GM12878 (cell line): Measurements from ENCODE around the gene GPC6.

Experiments
- EZH2 ChIP-seq: IDR thresholded peaks from 2 replicates; pipeline ENCODE4 v1.6.1; 2012; ENCODE audit warnings: low read depth, mild to moderate bottlenecking, control low read depth, inconsistent platforms, low read length, borderline replicate concordance; ENCODE audit not compliant: control insufficient read depth
- KAT2A ChIP-seq: conservative IDR thresholded peaks from 2 replicates; pipeline ENCODE4 v1.6.1; 2011; ENCODE audit warnings: low read depth, low read length; ENCODE audit not compliant: control insufficient read depth
- POLR2AphosphoS2 ChIP-seq: IDR thresholded peaks from 2 replicates; pipeline ENCODE4 v1.6.1; 2011; ENCODE audit warnings: low read depth, mild to moderate bottlenecking, low read length, improper control_type of control experiment, moderate library complexity
- RFX5 ChIP-seq: IDR thresholded peaks from 2 replicates; pipeline ENCODE4 v1.6.1; 2011; ENCODE audit warnings: low read depth, low read length, improper control_type of control experiment
- TAF1 ChIP-seq: IDR thresholded peaks from 2 replicates; pipeline ENCODE4 v1.6.1; 2011; ENCODE audit warnings: mild to moderate bottlenecking, low read depth, low read length, borderline replicate concordance
- WRNIP1 ChIP-seq: IDR thresholded peaks from 2 replicates; pipeline ENCODE4 v1.6.1; 2011; ENCODE audit warnings: low read depth, low read length, improper control_type of control experiment, borderline replicate concordance
- TF ChIP-seq, protein P1 (sequence below), 3 experiments: IDR thresholded peaks in 2 of 3; conservative IDR thresholded peaks in 1 of 3; 2 replicates each; pipeline ENCODE4 v1.5.1; 2011; ENCODE audit warnings: low read depth in 3 of 3, low read length in 3 of 3, mild to moderate bottlenecking in 3 of 3, control low read depth in 2 of 3, moderate library complexity in 2 of 3, inconsistent platforms in 1 of 3, mixed read lengths in 1 of 3; ENCODE audit not compliant: control insufficient read depth in 2 of 3, insufficient read depth in 1 of 3; ENCODE audit errors: extremely low read depth in 1 of 3

DNA sequence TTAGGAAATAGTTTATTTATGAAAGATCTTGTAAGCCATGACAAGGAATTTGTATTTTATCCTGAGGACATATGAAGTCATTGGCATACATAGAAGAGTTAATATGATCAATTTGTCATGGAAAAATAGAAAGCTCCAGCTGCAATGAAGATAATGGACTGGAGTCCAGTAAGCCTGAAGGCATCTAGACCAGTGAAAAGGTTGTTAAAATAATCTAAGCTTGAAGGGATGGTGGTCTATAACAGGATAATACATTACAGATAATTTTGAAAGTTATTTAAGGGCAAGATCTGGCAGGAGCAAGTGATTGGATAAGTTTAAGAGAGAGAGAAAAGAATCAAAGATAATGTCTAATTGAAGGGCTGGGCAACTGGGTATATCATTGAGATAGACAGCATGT lies 224.2 kb downstream of the GPC6 start:
- no peak for TF ChIP-seq EZH2
- TF ChIP-seq WRNIP1 = no peak
- TF ChIP-seq KAT2A = no peak
- no peak for TF ChIP-seq TAF1
- no peak for TF ChIP-seq POLR2AphosphoS2
- TF ChIP-seq, protein P1, sequence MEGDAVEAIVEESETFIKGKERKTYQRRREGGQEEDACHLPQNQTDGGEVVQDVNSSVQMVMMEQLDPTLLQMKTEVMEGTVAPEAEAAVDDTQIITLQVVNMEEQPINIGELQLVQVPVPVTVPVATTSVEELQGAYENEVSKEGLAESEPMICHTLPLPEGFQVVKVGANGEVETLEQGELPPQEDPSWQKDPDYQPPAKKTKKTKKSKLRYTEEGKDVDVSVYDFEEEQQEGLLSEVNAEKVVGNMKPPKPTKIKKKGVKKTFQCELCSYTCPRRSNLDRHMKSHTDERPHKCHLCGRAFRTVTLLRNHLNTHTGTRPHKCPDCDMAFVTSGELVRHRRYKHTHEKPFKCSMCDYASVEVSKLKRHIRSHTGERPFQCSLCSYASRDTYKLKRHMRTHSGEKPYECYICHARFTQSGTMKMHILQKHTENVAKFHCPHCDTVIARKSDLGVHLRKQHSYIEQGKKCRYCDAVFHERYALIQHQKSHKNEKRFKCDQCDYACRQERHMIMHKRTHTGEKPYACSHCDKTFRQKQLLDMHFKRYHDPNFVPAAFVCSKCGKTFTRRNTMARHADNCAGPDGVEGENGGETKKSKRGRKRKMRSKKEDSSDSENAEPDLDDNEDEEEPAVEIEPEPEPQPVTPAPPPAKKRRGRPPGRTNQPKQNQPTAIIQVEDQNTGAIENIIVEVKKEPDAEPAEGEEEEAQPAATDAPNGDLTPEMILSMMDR (IDR thresholded peaks at IDR 0.05 in 2 of 3, conservative IDR thresholded peaks at IDR 0.05 in 1 of 3; ENCODE audit: control insufficient read depth in 2 of 3, extremely low read depth in 1 of 3, insufficient read depth in 1 of 3, low read depth in 3 of 3, low read length in 3 of 3) = no peak
- no peak for TF ChIP-seq RFX5
